ENCODE measurements around the gene KRT75.

- no peak for TF ChIP-seq CTCF (IDR thresholded peaks at IDR 0.05)
- TF ChIP-seq POLR2A (IDR thresholded peaks at IDR 0.05), result no peak
These were observed 56.1 kb downstream of the KRT75 start for GRCh38 chr12:52378091-52378490.
